GM12878 (cell line): ENCODE results near the gene FGD6. TPM values are rescaled to one million over a fixed set of nuclear protein-coding genes. Genes with fewer than 3 reads are reported as not detected.

Experiments used
- CHD1 ChIP-seq: IDR thresholded peaks from 2 replicates; pipeline ENCODE4 v1.6.1; 2012; ENCODE audit warnings: low read depth, low read length, improper control_type of control experiment
- DPF2 ChIP-seq: fragments of 450-650 bp; IDR thresholded peaks from 2 replicates; pipeline ENCODE4 v1.6.1; 2017; ENCODE audit warnings: mild to moderate bottlenecking
- E2F4 ChIP-seq: IDR thresholded peaks from 2 replicates; pipeline ENCODE4 v1.6.1; 2012; ENCODE audit warnings: low read depth, low read length, improper control_type of control experiment
- EGR1 ChIP-seq, 2 experiments: IDR thresholded peaks; 1 replicate in 1 of 2; 2 replicates in 1 of 2; pipeline ENCODE4 v1.6.1; 2011 to 2012; ENCODE audit warnings: low read depth in 2 of 2, low read length in 2 of 2, borderline replicate concordance in 1 of 2, mild to moderate bottlenecking in 1 of 2, moderate library complexity in 1 of 2
- FOXM1 ChIP-seq: IDR thresholded peaks from 2 replicates; pipeline ENCODE4 v1.6.1; 2012; ENCODE audit warnings: low read depth, mild to moderate bottlenecking, inconsistent platforms, low read length, moderate library complexity
- HDAC6 ChIP-seq: fragments of 200-600 bp; sonication (generic); IDR thresholded peaks from one replicate; pipeline ENCODE4 v1.8.0; 2017; ENCODE audit warnings: antibody characterized with exemption; ENCODE audit not compliant: unreplicated experiment
- LARP7 ChIP-seq: fragments of 450-650 bp; IDR thresholded peaks from 2 replicates; pipeline ENCODE4 v1.6.1; 2017; ENCODE audit warnings: mild to moderate bottlenecking
- MEF2B ChIP-seq: fragments of 450-650 bp; IDR thresholded peaks from 2 replicates; pipeline ENCODE4 v1.6.1; 2018; ENCODE audit warnings: mild to moderate bottlenecking, moderate library complexity; ENCODE audit not compliant: partially characterized antibody, poor library complexity, severe bottlenecking
- MTA2 ChIP-seq: fragments of 450-650 bp; IDR thresholded peaks from 2 replicates; pipeline ENCODE4 v1.6.1; 2016; ENCODE audit warnings: low read depth, mild to moderate bottlenecking, moderate library complexity
- MTA3 ChIP-seq: IDR thresholded peaks from 2 replicates; pipeline ENCODE4 v1.6.1; 2012; ENCODE audit warnings: low read length, inconsistent platforms, borderline replicate concordance
- NRF1 ChIP-seq: conservative IDR thresholded peaks from 2 replicates; pipeline ENCODE4 v1.6.1; 2011; ENCODE audit warnings: mild to moderate bottlenecking, low read depth, low read length, improper control_type of control experiment
- PBX3 ChIP-seq: IDR thresholded peaks from 2 replicates; pipeline ENCODE4 v1.6.1; 2011; ENCODE audit warnings: mild to moderate bottlenecking, low read depth, low read length, moderate library complexity; ENCODE audit not compliant: insufficient replicate concordance
- RUNX3 ChIP-seq: IDR thresholded peaks from 2 replicates; pipeline ENCODE4 v1.6.1; 2012; ENCODE audit warnings: low read length, inconsistent platforms
- SKIL ChIP-seq: fragments of 450-650 bp; IDR thresholded peaks from 2 replicates; pipeline ENCODE4 v1.6.1; 2017; ENCODE audit warnings: mild to moderate bottlenecking, low read depth, inconsistent platforms; ENCODE audit not compliant: poor library complexity, severe bottlenecking
- SRF ChIP-seq, 2 experiments: IDR thresholded peaks; 2 replicates each; pipeline ENCODE4 v1.6.1; 2011; ENCODE audit warnings: low read depth in 2 of 2, low read length in 2 of 2, mild to moderate bottlenecking in 1 of 2, moderate library complexity in 1 of 2
- SUZ12 ChIP-seq: fragments of 200-600 bp; sonication (generic); IDR thresholded peaks from one replicate; pipeline ENCODE4 v1.6.1; 2018; ENCODE audit warnings: antibody characterized with exemption, mild to moderate bottlenecking; ENCODE audit not compliant: unreplicated experiment
- TAF1 ChIP-seq: IDR thresholded peaks from 2 replicates; pipeline ENCODE4 v1.6.1; 2011; ENCODE audit warnings: mild to moderate bottlenecking, low read depth, low read length, borderline replicate concordance
- ZZZ3 ChIP-seq: IDR thresholded peaks from 2 replicates; pipeline ENCODE4 v1.6.1; 2011; ENCODE audit warnings: low read depth; ENCODE audit not compliant: control insufficient read depth, insufficient read length
- polyA plus RNA-seq, 11 experiments: library from polyadenylated mRNA; depleted of rRNA in 4 of 11; unstranded in 6 of 11; stranded (reverse) in 5 of 11; fragments of >200 nt; fragmentation: Nextera tagmentation in 4 of 11; fragmentation: Illumina TruSeq in 1 of 11; extraction: Ambion mirVana in 4 of 11; extraction: Trizol in 1 of 11; gene quantifications; 1 replicate in 1 of 11; 2 replicates in 10 of 11; pipeline versions ENCODE4 v1.2.1 to v1.2.3, GENCODE V29; 2011 to 2016; ENCODE audit warnings: inconsistent platforms in 2 of 11, missing spikeins in 2 of 11, low read depth in 1 of 11
- total RNA-seq, 4 experiments: library from RNA; depleted of rRNA in 3 of 4; stranded (reverse); fragments of >200 nt in 3 of 4; fragmentation: Illumina TruSeq in 1 of 4; extraction: Trizol in 1 of 4; gene quantifications; 2 replicates each; pipeline versions ENCODE4 v1.2.1 to v1.2.3, GENCODE V29; 2013 to 2021
- TF ChIP-seq, protein P1 (sequence below): IDR thresholded peaks from 2 replicates; pipeline ENCODE4 v1.6.1; 2011; ENCODE audit warnings: borderline replicate concordance, low read depth, mild to moderate bottlenecking, moderate library complexity, mixed read lengths, low read length; ENCODE audit not compliant: insufficient read depth; ENCODE audit errors: extremely low read length
- TF ChIP-seq, protein P2 (sequence below): fragments of 450-650 bp; IDR thresholded peaks from 2 replicates; pipeline ENCODE4 v1.6.1; 2017; ENCODE audit warnings: mild to moderate bottlenecking, moderate library complexity

FGD6 gene
- total and polyA plus RNA-seq, 10 of the 15 experiments (the other 5 are each of a cell fraction or from before 2014, with no cell fraction given), result 2.4 to 15.5 (median 8.9) TPM

- TF ChIP-seq, protein P1, sequence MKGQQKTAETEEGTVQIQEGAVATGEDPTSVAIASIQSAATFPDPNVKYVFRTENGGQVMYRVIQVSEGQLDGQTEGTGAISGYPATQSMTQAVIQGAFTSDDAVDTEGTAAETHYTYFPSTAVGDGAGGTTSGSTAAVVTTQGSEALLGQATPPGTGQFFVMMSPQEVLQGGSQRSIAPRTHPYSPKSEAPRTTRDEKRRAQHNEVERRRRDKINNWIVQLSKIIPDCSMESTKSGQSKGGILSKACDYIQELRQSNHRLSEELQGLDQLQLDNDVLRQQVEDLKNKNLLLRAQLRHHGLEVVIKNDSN, result peak; percentile 47
- TF ChIP-seq E2F4, result no peak
- TF ChIP-seq FOXM1, result no peak
- peak; percentile 69 for TF ChIP-seq TAF1
- TF ChIP-seq SKIL, result no peak
- no peak for TF ChIP-seq EGR1 (IDR thresholded peaks at IDR 0.05; ENCODE audit: borderline replicate concordance in 1 of 2, low read depth in 2 of 2, low read length in 2 of 2)
- TF ChIP-seq ZZZ3, result no peak
- no peak for TF ChIP-seq SUZ12
- peak in 1 of 2 experiments; percentile 67; a peak in 3 of 4 replicates for TF ChIP-seq SRF (IDR thresholded peaks at IDR 0.05; ENCODE audit: low read depth in 2 of 2, low read length in 2 of 2)
- no peak for TF ChIP-seq CHD1
- no peak for TF ChIP-seq MTA2
- TF ChIP-seq NRF1, result no peak
- TF ChIP-seq LARP7, result 0 out of 2 replicates have a peak, but pooled peaks have one; percentile 8
- TF ChIP-seq PBX3, result peak; percentile 79
- no peak for TF ChIP-seq HDAC6
- TF ChIP-seq, protein P2, sequence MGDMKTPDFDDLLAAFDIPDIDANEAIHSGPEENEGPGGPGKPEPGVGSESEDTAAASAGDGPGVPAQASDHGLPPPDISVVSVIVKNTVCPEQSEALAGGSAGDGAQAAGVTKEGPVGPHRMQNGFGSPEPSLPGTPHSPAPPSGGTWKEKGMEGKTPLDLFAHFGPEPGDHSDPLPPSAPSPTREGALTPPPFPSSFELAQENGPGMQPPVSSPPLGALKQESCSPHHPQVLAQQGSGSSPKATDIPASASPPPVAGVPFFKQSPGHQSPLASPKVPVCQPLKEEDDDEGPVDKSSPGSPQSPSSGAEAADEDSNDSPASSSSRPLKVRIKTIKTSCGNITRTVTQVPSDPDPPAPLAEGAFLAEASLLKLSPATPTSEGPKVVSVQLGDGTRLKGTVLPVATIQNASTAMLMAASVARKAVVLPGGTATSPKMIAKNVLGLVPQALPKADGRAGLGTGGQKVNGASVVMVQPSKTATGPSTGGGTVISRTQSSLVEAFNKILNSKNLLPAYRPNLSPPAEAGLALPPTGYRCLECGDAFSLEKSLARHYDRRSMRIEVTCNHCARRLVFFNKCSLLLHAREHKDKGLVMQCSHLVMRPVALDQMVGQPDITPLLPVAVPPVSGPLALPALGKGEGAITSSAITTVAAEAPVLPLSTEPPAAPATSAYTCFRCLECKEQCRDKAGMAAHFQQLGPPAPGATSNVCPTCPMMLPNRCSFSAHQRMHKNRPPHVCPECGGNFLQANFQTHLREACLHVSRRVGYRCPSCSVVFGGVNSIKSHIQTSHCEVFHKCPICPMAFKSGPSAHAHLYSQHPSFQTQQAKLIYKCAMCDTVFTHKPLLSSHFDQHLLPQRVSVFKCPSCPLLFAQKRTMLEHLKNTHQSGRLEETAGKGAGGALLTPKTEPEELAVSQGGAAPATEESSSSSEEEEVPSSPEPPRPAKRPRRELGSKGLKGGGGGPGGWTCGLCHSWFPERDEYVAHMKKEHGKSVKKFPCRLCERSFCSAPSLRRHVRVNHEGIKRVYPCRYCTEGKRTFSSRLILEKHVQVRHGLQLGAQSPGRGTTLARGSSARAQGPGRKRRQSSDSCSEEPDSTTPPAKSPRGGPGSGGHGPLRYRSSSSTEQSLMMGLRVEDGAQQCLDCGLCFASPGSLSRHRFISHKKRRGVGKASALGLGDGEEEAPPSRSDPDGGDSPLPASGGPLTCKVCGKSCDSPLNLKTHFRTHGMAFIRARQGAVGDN, result no peak; the same call in 1 of the 2 replicates
- TF ChIP-seq RUNX3, result peak; percentile 74
- peak; percentile 62 for TF ChIP-seq DPF2
- peak; percentile 1 for TF ChIP-seq MEF2B
- no peak for TF ChIP-seq MTA3
These were observed at the start of gene FGD6, which contains the start of gene VEZT (continued) for GRCh38 chr12:95217377-95218149.
